Measurements from ENCODE around the gene N4BP2. TPM values are rescaled to one million over a fixed set of nuclear protein-coding genes. Genes with fewer than 3 reads are reported as not detected.

Gene N4BP2
- total RNA-seq, 1 donor from 2014 or later: 5.0 TPM

DNA sequence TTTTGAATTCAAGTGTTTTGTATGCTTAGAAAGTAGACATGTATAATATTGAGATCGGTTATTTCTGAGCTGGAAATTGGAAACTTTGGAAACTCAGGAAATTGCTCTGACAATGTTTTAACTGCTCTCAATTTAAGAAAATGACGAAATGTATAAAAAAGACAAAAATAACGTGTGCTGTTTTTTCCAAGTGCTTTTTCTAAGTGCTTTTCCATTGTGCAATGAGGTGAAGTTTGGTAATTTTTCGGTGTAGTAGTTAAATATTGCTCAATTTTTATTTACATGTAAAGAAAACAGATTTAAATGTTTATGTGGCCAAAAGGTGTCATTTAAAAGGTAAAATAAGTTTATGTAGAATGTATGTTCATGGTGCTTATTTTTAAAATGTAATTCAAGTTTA, 100.8 kb downstream of the N4BP2 start:
- Histone ChIP-seq H3K27ac (replicated peaks) (no peak overlapping the region), H3K36me3 (peaks cover under 1% of the 10 kb centered on the region)
- intact Hi-C loops (cut with micrococcal nuclease): no loop called here

GRCh38 chr4:40160258-40160657, 103.6 kb downstream of the N4BP2 start:
- H3K27ac ChIP-seq (replicated peaks): no peak overlapping the region
- intact Hi-C loops (cut with micrococcal nuclease): no loop called here
- peaks cover 8% of the 10 kb centered on the region for H3K36me3 ChIP-seq
- TF ChIP-seq, protein P1, sequence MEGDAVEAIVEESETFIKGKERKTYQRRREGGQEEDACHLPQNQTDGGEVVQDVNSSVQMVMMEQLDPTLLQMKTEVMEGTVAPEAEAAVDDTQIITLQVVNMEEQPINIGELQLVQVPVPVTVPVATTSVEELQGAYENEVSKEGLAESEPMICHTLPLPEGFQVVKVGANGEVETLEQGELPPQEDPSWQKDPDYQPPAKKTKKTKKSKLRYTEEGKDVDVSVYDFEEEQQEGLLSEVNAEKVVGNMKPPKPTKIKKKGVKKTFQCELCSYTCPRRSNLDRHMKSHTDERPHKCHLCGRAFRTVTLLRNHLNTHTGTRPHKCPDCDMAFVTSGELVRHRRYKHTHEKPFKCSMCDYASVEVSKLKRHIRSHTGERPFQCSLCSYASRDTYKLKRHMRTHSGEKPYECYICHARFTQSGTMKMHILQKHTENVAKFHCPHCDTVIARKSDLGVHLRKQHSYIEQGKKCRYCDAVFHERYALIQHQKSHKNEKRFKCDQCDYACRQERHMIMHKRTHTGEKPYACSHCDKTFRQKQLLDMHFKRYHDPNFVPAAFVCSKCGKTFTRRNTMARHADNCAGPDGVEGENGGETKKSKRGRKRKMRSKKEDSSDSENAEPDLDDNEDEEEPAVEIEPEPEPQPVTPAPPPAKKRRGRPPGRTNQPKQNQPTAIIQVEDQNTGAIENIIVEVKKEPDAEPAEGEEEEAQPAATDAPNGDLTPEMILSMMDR (IDR thresholded peaks at IDR 0.05; ENCODE audit: borderline replicate concordance): no peak
- H3K4me1 ChIP-seq: no peaks in the 10 kb centered on the region
- no peaks in the 10 kb centered on the region for H3K9me3 ChIP-seq (replicated peaks)
- no peak for DNase-seq
- no peaks in the 10 kb centered on the region for H3K27me3 ChIP-seq (ENCODE audit: low read depth)
- no peak overlapping the region for H3K4me3 ChIP-seq

More for the DNA sequence above, 100.8 kb downstream of the N4BP2 start:
- no peak for DNase-seq
- Histone ChIP-seq H3K4me1 (no peaks in the 10 kb centered on the region), H3K9me3 (replicated peaks) (no peaks in the 10 kb centered on the region), H3K4me3 (no peak overlapping the region), H3K27me3 (ENCODE audit: low read depth) (no peaks in the 10 kb centered on the region)
- TF ChIP-seq, protein P1 (IDR thresholded peaks at IDR 0.05; ENCODE audit: borderline replicate concordance): no peak

DNA sequence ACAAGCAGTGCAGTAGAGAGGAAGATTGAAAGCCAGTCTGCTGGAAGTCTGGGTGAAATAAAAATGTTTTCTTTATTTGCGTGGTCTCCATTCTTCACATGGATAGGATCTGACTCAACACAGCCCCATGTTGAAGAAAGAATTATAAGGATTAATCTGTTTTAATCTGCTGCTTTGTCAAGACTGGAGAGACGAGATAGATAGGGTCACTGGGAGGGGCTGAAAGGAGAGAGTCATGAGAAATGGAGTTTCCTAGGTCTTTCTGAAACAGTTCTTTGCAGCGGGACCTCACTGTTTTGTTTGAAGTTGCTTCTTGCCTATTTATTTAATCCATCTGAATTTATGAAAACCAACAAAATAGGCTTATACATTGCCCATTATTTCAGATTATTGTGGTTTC, 107.8 kb downstream of the N4BP2 start:
- no peaks in the 10 kb centered on the region for H3K27me3 ChIP-seq (ENCODE audit: low read depth)
- peaks cover 15% of the 10 kb centered on the region for H3K36me3 ChIP-seq
- H3K9me3 ChIP-seq (replicated peaks): peaks cover 24% of the 10 kb centered on the region
- TF ChIP-seq, protein P1 (IDR thresholded peaks at IDR 0.05; ENCODE audit: borderline replicate concordance): no peak
- no peak for DNase-seq
- no peak overlapping the region for H3K4me3 ChIP-seq
- intact Hi-C loops (cut with micrococcal nuclease): no loop called here
- H3K4me1 ChIP-seq: no peaks in the 10 kb centered on the region
- no peak overlapping the region for H3K27ac ChIP-seq (replicated peaks)

- TF ChIP-seq, protein P1 (IDR thresholded peaks at IDR 0.05; ENCODE audit: borderline replicate concordance): no peak
- H3K4me1 ChIP-seq: no peaks in the 10 kb centered on the region
- intact Hi-C loops (cut with micrococcal nuclease): no loop called here
- no peak overlapping the region for H3K4me3 ChIP-seq
- DNase-seq: no peak
- H3K9me3 ChIP-seq (replicated peaks): peaks cover 24% of the 10 kb centered on the region
- no peaks in the 10 kb centered on the region for H3K27me3 ChIP-seq (ENCODE audit: low read depth)
- H3K36me3 ChIP-seq: peaks cover 15% of the 10 kb centered on the region
- H3K27ac ChIP-seq (replicated peaks): no peak overlapping the region
These were observed 109.3 kb downstream of the N4BP2 start for GRCh38 chr4:40165916-40166315.

GRCh38 chr4:40168070-40168469, 111.4 kb downstream of the N4BP2 start:
- Histone ChIP-seq H3K36me3 (peaks cover 8% of the 10 kb centered on the region), H3K27ac (replicated peaks) (no peak overlapping the region), H3K4me1 (no peaks in the 10 kb centered on the region), H3K4me3 (no peak overlapping the region), H3K9me3 (replicated peaks) (peaks cover 24% of the 10 kb centered on the region), H3K27me3 (ENCODE audit: low read depth) (no peaks in the 10 kb centered on the region)
- TF ChIP-seq, protein P1 (IDR thresholded peaks at IDR 0.05; ENCODE audit: borderline replicate concordance): no peak
- intact Hi-C loops (cut with micrococcal nuclease): no loop called here
- no peak for DNase-seq

DNA sequence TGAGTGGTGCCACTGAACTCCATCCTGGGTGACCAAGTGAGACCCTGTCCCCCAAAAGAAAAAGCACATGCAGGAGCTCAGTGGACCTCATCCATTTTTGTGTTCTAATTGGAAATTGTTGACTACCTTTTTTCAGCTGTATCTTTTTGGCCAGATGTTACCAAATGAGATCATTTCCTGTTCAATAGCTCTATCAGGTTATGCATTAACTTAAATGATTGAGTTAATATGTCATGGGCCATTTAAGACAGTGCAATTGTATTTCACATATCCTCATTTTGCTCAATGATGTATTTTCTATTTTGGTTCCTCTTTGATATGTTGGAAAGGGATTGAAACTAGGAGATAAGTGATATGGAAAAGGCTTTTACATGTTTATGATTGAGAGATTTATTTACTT, 113.9 kb downstream of the N4BP2 start:
- intact Hi-C loops (cut with micrococcal nuclease): no loop called here
- no peak overlapping the region for H3K4me3 ChIP-seq
- no peak for DNase-seq
- peaks cover 7% of the 10 kb centered on the region for H3K36me3 ChIP-seq
- no peak overlapping the region for H3K27ac ChIP-seq (replicated peaks)
- peaks cover 11% of the 10 kb centered on the region for H3K27me3 ChIP-seq (ENCODE audit: low read depth)
- TF ChIP-seq, protein P1 (IDR thresholded peaks at IDR 0.05; ENCODE audit: borderline replicate concordance): no peak
- H3K4me1 ChIP-seq: no peaks in the 10 kb centered on the region
- peaks cover 24% of the 10 kb centered on the region for H3K9me3 ChIP-seq (replicated peaks)

All from left ventricle myocardium inferior (tissue), 1 donor.